HL-60/S4 (cell line): ENCODE results near the gene SAMD4A.

ENCODE experiments used
- in situ Hi-C: fragments of 300-500 bp; cut with MboI; formaldehyde crosslinking; loops from 2 replicates; pipeline ENCODE4 v1.14.3; 2022; ENCODE audit warnings: low sequenced_read_pairs

Gene SAMD4A

DNA sequence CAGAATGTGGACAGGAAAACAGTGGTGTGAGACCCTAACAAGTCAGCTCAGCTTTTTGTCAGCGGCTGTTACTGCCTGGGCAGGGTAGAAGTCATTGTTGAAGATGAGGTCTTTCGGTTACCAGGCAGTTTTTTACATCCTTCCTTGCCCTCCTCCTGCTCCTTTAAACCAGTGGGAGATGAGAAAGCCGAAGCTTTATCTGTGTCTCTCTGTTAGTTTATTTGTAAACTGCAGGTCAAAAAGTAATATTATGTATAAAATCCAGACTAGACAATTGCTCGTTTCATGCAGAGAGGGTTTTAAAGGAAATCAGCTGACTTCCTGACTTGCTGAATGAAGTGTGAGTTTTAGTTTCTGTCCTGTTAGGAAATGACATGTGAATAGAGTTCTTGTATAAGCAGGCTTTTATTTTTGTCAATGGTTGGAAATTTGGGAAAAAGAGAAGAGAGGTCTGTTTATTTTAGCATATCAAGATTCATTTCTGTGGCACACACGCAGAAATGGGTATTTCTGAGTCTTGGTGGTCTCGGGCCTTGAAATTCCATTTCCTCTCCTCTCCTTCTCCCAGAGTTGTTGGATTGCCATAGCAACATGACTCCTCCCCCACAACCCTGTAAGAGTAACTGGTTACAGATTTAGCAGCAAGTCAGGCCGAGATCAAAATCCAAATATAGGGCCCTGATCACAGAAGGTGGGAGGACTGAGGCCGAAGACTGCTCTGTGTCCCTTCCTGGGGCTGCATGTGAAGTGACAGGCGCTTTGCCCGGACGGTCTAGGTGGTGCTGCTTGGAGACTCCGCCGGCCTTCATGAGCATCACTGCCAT lies 60.8 kb downstream of the SAMD4A start:
- in situ Hi-C loops, result no loop called here

- in situ Hi-C loops, result no loop called here
Measured at GRCh38 chr14:54629183-54629582, 62.3 kb downstream of the SAMD4A start.

- in situ Hi-C loops, result no loop called here
Measured at GRCh38 chr14:54629635-54630360, 62.9 kb downstream of the SAMD4A start.

- in situ Hi-C loops, result no loop called here
Measured at GRCh38 chr14:54631016-54631415, 64.1 kb downstream of the SAMD4A start.

- in situ Hi-C loops, result no loop called here
Measured at GRCh38 chr14:54632452-54632851, 65.5 kb downstream of the SAMD4A start.

DNA sequence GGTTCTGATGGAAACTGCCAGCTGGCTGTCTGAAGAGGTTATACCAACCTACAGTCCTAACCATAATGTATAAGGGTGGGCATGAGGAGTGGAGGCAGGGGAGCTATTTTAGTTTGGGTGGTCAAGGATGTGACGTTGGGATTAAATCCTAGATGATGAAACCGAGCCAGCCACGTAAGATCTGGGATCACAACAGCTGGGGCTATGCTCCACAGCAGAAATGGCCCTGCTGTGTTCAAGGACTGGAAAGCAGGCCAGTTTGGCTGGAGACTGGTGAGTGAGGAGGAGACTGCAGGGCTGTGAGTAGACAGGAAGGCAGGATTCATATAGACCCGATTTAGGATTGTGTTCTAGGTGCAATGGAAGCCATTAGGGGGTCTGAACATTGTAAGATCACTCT lies 66.1 kb downstream of the SAMD4A start:
- in situ Hi-C loops, result no loop called here

GRCh38 chr14:54637270-54638134 lies 70.6 kb downstream of the SAMD4A start:
- in situ Hi-C loops, result no loop called here

GRCh38 chr14:54638135-54638446 lies 71.2 kb downstream of the SAMD4A start:
- in situ Hi-C loops, result no loop called here

DNA sequence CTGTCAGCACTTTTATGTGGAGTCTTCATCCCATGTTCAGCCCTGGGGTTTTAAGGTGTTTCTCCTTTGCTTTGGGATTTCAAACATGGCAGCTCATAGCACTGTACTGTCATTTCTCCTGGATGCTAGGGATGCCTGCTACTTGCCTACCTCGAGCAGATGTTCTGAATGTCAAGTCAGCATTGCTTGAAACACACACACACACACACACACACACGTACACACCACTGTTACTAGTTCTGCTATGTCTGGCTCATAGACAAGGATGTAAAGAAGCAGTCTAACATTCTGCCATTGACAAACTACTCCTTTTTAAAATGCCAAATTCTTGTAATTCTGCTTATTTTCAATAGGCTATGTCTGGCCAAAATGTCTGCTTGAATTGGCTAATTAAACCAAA lies 72.7 kb downstream of the SAMD4A start:
- in situ Hi-C loops, result no loop called here

DNA sequence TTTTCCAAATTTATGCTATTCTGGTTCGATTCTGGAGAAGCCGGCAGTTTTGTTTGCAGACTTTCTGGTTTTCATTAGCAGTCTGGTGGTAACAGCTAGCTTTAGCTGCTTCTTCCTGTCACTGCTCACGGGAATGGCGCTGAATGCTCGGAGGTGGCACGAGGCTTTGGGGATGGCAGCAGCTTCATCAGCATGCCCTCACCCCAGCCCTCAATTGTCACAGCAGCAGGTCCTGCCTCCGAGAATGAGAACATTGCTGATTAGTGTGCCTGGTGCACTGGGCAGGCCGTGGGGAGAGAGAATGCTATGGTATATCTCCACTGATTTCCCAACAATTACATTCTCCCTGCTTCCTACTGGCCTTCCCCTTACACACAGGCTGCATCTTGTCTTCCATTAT lies 73.6 kb downstream of the SAMD4A start:
- in situ Hi-C loops, result no loop called here

DNA sequence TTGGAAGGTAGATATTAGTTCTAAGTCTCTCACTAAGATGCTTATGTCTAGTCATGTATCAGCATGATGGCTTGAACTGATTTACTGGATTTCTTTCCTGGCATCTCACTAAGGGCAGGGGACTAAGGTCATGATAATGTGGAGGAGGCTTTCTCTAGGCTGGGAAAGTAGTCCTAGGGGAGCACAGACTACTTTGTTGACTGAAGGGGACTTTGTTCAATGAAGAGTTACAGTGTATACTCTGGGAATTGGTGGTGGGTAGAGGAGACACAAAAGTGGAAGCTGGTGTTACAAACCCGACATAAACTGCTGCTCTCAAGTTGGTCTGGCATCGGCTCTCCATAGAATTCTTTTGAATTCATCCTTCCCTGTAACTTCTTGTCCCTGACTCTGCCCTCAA lies 75.2 kb downstream of the SAMD4A start:
- in situ Hi-C loops, result no loop called here

DNA sequence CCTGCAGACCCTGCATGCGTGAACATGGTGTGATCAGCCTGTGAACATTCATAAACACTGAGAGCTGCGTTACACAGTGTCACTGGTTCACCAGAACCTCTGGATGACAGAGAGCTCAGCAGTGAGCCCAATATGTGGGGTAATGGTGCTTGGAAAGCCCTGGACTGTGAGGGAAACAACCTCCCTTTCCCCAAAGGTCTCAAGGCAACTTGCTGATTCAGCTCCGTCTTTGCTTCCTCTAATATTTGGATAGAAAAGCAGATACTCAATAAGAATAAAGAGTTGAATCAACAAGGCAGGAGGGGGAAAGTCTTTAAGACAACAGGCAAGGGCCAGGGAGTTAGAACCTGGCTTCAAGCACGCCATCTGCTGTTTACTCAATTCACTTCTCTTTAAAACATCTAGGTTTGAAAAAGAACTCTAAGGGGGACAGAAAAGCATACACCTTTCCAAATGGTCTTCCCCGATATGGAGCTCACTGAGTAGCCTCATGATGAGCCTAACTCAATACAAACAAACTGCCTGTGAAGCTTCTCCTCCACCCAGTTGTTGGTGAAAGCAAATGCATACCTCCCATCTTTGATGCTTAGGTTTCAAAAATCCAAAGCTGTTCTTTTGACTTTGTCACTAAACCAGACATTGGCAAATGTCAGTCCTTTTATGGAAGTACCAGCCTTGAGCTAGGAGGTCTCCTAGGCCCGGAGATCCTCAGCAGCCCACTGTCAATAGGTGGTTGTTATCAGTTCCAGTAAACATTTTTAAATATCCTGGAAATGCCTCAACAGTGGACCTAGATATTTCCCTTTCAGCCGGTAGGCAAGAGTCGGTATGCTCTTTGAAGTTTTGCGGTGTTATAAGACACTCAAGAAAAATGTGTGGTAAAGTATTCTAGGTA lies 76.1 kb downstream of the SAMD4A start:
- in situ Hi-C loops, result no loop called here

DNA sequence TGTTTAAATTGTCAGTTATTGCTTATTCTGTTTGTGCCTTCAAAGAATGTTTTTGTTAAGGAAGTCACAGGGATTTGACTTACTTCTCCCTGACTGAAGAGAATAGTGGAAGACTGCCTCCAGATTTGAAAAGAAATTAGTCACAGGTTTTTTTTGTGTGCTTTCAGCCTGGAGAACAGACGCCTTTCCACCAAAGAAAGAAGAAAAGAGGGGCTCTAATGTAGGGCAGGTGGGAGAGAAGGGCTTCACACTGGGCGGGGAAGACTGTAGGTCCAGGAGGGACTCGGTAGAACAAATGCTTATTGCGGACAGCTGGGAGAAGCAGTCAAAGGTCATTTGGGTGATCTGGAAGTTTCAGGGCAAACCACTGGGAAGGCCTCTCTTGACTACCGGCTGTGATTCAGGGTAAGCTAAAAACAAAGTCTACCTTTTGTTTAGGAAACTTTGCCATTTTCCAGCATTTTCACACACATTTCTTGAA lies 76.8 kb downstream of the SAMD4A start:
- in situ Hi-C loops, result no loop called here

GRCh38 chr14:54645639-54646038 lies 78.7 kb downstream of the SAMD4A start:
- in situ Hi-C loops, result no loop called here

DNA sequence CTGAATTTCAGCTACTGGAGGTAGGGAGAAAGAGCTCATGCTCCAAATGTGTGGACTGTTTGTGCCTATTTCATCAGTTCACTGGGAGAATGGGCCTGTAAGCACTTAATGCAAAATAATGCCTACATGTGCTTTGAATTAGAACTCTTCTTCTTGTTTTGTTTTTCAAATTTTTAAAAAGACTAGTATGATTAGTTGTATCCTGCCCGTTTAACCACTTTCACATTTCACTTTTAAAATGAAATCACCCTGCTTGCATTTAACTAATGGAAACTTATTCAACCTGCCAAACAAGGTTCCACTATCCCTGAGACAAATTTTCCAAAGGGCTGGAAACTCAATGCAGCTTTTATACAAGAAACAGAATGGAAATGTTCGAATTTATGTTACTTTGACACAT lies 79.7 kb downstream of the SAMD4A start:
- in situ Hi-C loops, result no loop called here

DNA sequence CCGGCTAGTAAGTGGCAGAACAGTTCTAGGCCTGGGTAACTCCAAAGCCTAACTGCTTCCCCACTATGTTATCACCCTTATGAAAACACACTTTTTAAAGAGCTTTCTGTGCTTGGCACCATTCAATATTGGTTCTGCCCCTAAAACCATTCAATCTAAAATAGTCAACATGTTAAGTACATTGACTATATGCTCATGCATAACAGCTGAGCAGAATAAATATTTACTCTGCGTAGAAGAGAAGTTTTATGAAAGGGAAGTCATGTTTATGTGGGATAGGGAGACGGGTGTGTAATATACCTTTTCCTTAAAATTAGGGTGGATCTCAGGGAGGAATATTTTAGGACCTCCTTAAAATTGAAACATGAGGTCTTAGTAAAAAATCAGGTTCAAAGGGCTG lies 80.5 kb downstream of the SAMD4A start:
- in situ Hi-C loops, result no loop called here

DNA sequence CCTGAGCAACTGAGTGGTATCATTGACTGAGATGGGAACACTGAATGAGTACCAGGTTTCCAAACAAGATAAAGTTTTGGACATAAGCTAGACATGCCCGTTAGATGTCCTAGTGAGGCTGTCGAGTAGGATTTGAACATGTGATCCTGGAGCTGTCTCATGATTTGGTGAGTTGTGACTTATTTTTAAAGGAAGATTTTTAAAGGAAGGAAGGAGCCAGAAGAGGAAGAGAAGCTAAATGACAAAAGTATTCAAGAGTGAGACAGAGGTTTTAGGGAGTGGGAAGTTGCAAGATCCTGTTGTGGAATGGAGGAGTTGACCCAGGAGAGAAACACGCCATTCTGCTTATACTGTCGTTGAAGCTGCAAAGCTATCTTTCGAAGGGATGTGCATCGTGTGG lies 82.1 kb downstream of the SAMD4A start:
- in situ Hi-C loops, result no loop called here

DNA sequence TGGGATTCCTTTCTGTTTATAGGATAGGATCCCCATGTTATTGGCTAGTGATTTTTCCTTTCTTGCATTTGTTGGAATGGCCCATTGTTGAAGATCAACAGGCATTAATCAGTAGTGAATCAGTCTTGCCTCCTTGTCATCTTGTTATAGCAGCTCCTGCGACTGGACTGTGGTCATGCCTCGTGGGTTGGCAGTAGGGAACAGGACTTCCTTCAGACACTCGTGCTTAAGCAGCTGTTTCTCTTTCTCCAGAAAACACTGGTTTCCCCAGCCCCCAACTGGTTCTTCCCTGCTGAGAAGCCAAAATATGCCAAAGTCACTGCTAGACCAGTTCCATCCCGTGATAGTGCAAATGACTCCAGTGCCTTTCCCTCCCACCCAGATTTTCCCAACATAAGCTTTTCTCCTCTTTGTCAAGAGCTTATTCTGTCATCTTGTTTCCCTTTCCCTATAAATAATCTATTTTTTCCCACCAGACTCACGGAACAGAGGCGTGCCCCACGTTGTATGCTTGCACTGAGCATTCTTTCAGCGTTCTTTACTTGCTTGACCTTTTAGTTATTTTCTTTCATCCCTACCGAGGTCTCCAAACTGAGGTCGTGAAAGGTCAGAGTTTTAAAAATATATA lies 83.5 kb downstream of the SAMD4A start:
- in situ Hi-C loops, result no loop called here

DNA sequence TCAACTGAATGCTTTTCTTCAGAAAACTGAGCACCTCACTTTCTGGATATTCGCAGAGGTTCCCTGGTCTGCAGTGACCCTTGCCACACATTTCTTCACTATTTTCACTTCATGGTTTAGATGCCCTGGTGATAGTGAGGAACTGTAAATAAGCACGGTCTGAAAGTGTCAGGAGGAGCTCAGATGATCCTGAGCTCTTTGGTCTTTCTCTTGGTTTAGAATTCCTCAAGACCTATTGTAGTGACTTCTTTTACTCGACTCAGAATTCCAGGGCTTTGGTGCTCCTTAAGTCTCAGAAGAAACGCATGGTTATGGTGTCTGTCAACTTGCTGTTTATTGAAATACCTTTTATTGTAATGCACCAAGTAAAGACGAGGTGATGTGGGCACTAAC lies 84.0 kb downstream of the SAMD4A start:
- in situ Hi-C loops, result no loop called here

GRCh38 chr14:54651649-54652048 lies 84.7 kb downstream of the SAMD4A start:
- in situ Hi-C loops, result no loop called here
